K562 (cell line): ENCODE measurements around the gene ADIPOR2. TPM values are rescaled to one million over a fixed set of nuclear protein-coding genes. Genes with fewer than 3 reads are reported as not detected.
A peak's percentile ranks its signal among the peaks of the same experiment; 100 is the strongest.

Experiments
- ATAC-seq: fragments of 200-7000 bp; cut with Tn5 transposase; 3 replicates; pipeline ENCODE4 v1.9.1; 2020; ENCODE audit warnings: moderate library complexity
- BruUV-seq: library from RNA; stranded (reverse); fragments of 400-500 nt; replicated peaks from 2 replicates; lab custom pipeline; 2021; lab: Mats Ljungman, UMichigan
- CTCF ChIA-PET: fragments of 300-600 bp; formaldehyde crosslinking; extraction: SDS; loops from one replicate; lab custom pipeline; 2021; ENCODE audit warnings: low intra/inter-chr PET ratio; lab: Yijun Ruan, JAX
- POLR2A ChIA-PET: fragments of 300-600, 350-650 bp; sonication (Branson Sonifier 250); formaldehyde crosslinking; extraction: SDS; loops from one replicate; lab custom pipeline; 2021; ENCODE audit warnings: antibody characterized with exemption, inconsistent platforms; lab: Yijun Ruan, JAX
- DNase-seq, 4 experiments: peaks; one replicate each; pipeline versions ENCODE4 v3.0.0 to v3.0.0-alpha.2; 2011 to 2018; ENCODE audit warnings: low spot score in 3 of 4, mixed read lengths in 3 of 4; ENCODE audit errors: extremely low read depth in 1 of 4
- FAIRE-seq: peaks from 2 replicates; lab custom pipeline; 2011; peaks lifted over from hg19 to GRCh38; lab: Jason Lieb, UNC
- H2AFZ ChIP-seq: 2 replicates; pipeline ENCODE4 v1.6.0; 2011; ENCODE audit warnings: low read depth, low read length, control low read depth, inconsistent platforms
- H3K27ac ChIP-seq: fragments of 200-600 bp; 3 replicates; pipeline ENCODE4 v1.8.0; 2011; ENCODE audit warnings: low read depth, mild to moderate bottlenecking, control low read depth, inconsistent platforms, low read length, moderate library complexity, mixed read lengths; ENCODE audit errors: extremely low read depth
- H3K27me3 ChIP-seq, 2 experiments: fragments of 300-600 bp in 1 of 2; 2 replicates in 1 of 2; 3 replicates in 1 of 2; pipeline versions ENCODE4 v1.6.0 to v1.8.0; 2011; ENCODE audit warnings: inconsistent platforms in 2 of 2, low read length in 2 of 2, mild to moderate bottlenecking in 1 of 2, mixed read lengths in 1 of 2, moderate library complexity in 1 of 2; ENCODE audit not compliant: control insufficient read depth in 2 of 2, insufficient read depth in 2 of 2
- H3K36me3 ChIP-seq: fragments of 300-600 bp; 3 replicates; pipeline ENCODE4 v1.8.0; 2011; ENCODE audit warnings: mild to moderate bottlenecking, low read length, inconsistent platforms; ENCODE audit not compliant: control insufficient read depth, insufficient read depth
- H3K4me1 ChIP-seq, 2 experiments: fragments of 200-600 bp in 1 of 2; replicated peaks in 1 of 2; 2 replicates in 1 of 2; 3 replicates in 1 of 2; pipeline versions ENCODE4 v1.5.1 to v1.8.0; 2011; ENCODE audit warnings: inconsistent platforms in 2 of 2, low read length in 2 of 2, mild to moderate bottlenecking in 1 of 2, mixed read lengths in 1 of 2, moderate library complexity in 1 of 2; ENCODE audit not compliant: control insufficient read depth in 2 of 2, insufficient read depth in 2 of 2
- H3K4me2 ChIP-seq: 2 replicates; pipeline ENCODE4 v1.6.1; 2011; ENCODE audit warnings: low read length, control low read depth, inconsistent platforms, mixed read lengths; ENCODE audit not compliant: insufficient read depth
- H3K4me3 ChIP-seq: fragments of 200-600 bp; sonication (generic), shearing (Covaris generic); 2 replicates; pipeline ENCODE4 v1.5.1; 2016; ENCODE audit warnings: control low read depth, inconsistent platforms
- H3K79me2 ChIP-seq: fragments of 200-600 bp; 3 replicates; pipeline ENCODE4 v1.8.0; 2011; ENCODE audit warnings: low read length, inconsistent platforms; ENCODE audit not compliant: control insufficient read depth, insufficient read depth
- H3K9ac ChIP-seq, 2 experiments: 2 replicates each; pipeline versions ENCODE4 v1.6.0 to v1.6.1; 2011; ENCODE audit warnings: low read depth in 2 of 2, low read length in 2 of 2, control low read depth in 1 of 2, inconsistent platforms in 1 of 2, mild to moderate bottlenecking in 1 of 2, mixed read lengths in 1 of 2; ENCODE audit not compliant: insufficient read depth in 1 of 2
- H3K9me1 ChIP-seq: one replicate; pipeline ENCODE4 v1.6.0; 2011; ENCODE audit warnings: inconsistent platforms, mild to moderate bottlenecking, low read length, moderate library complexity; ENCODE audit not compliant: control insufficient read depth, insufficient read depth
- H3K9me3 ChIP-seq: replicated peaks from 2 replicates; pipeline ENCODE4 v1.5.1; 2011; ENCODE audit warnings: low read depth, low read length, inconsistent platforms; ENCODE audit not compliant: control insufficient read depth, insufficient read depth
- H4K20me1 ChIP-seq: replicated peaks from 2 replicates; pipeline ENCODE4 v1.6.1; 2011; ENCODE audit warnings: low read length, inconsistent platforms, mixed read lengths; ENCODE audit not compliant: control insufficient read depth, insufficient read depth
- BCOR ChIP-seq: fragments of 450-650 bp; IDR thresholded peaks from 2 replicates; pipeline ENCODE4 v1.6.1; 2016
- GATAD2A ChIP-seq: fragments of 450-650 bp; IDR thresholded peaks from 2 replicates; pipeline ENCODE4 v1.6.1; 2017
- KLF16 ChIP-seq: IDR thresholded peaks from 2 replicates; pipeline ENCODE4 v1.6.1; 2016; ENCODE audit warnings: antibody characterized with exemption
- MEIS2 ChIP-seq: fragments of 450-650 bp; IDR thresholded peaks from 2 replicates; pipeline ENCODE4 v1.6.1; 2014; ENCODE audit warnings: mild to moderate bottlenecking; ENCODE audit not compliant: partially characterized antibody
- ZNF121 ChIP-seq: sonication (generic); formaldehyde crosslinking; conservative IDR thresholded peaks from 2 replicates; pipeline ENCODE4 v1.8.0; 2022; ENCODE audit warnings: missing genetic modification reagents
- ZNF384 ChIP-seq: IDR thresholded peaks from 2 replicates; pipeline ENCODE4 v1.6.1; 2012; ENCODE audit warnings: low read depth, low read length, improper control_type of control experiment
- ZNF395 ChIP-seq: fragments of 200-800 bp; sonication (Bioruptor generic); IDR thresholded peaks from 2 replicates; pipeline ENCODE4 v1.6.1; 2017; ENCODE audit warnings: missing genetic modification characterization, missing compliant biosample characterization
- WGBS: fragments of 100-300 bp; shearing (Covaris generic); methylation state at CpG from one replicate; pipeline ENCODE4 v1.1.6; 2016; ENCODE audit warnings: low coverage, mixed read lengths; ENCODE audit not compliant: insufficient coverage; ENCODE audit errors: missing lambda C conversion rate; 5-methylcytosine and 5-hydroxymethylcytosine counted together
- in situ Hi-C: fragments of 300-500 bp; cut with MboI; formaldehyde crosslinking; loops from 4 replicates; pipeline ENCODE4 v1.15.0; 2018; ENCODE audit warnings: inconsistent platforms, mixed read lengths
- intact Hi-C: fragments of 100-400 bp; cut with micrococcal nuclease; formaldehyde crosslinking; loops from 2 replicates; pipeline ENCODE4 v1.14.2; 2022
- polyA plus RNA-seq, 8 experiments: library from polyadenylated mRNA; depleted of rRNA in 4 of 8; stranded (reverse) in 5 of 8; unstranded in 3 of 8; fragments of >200 nt; fragmentation: Nextera tagmentation in 2 of 8; fragmentation: Illumina TruSeq in 1 of 8; extraction: Ambion mirVana in 2 of 8; extraction: Trizol in 1 of 8; gene quantifications; 2 replicates each; pipeline versions ENCODE4 v1.2.1 to v1.2.3, GENCODE V29; 2011 to 2014; ENCODE audit warnings: inconsistent platforms in 1 of 8, missing spikeins in 1 of 8
- total RNA-seq, 7 experiments: library from RNA; depleted of rRNA in 6 of 7; stranded (reverse); fragments of >200 nt in 6 of 7; fragmentation: Illumina TruSeq in 2 of 7; extraction: Trizol in 2 of 7; gene quantifications; 2 replicates each; pipeline versions ENCODE4 v1.2.1 to v1.2.3, GENCODE V29; 2011 to 2021; ENCODE audit warnings: low replicate concordance in 1 of 7

The ADIPOR2 gene
- total and polyA plus RNA-seq, 9 of the 15 experiments (the other 6 are each of a cell fraction or from before 2014, with no cell fraction given) = 10.9 to 63.5 (median 46.0) TPM

- POLR2A ChIA-PET = interaction anchor here (0.7 to 1.5 kb wide), 2 partner anchors 13 to 1377 kb away, joined by 3 to 5 read pairs; partner anchors contain the start of gene ADIPOR2
- intact Hi-C loops = no loop called here
- Histone ChIP-seq H3K4me2 (no peak overlapping the region), H4K20me1 (0 out of 2 replicates have a peak, but pooled peaks cover 4% of the 10 kb centered on the region), H3K36me3 (peaks cover 7% of the 10 kb centered on the region; the same call in 2 of the 3 replicates), H3K27me3 (no peaks in the 10 kb centered on the region), H3K4me1 (peaks cover 3 to 11% of the 10 kb centered on the region in 2 experiments; a peak in 3 of 5 replicates), H3K4me3 (no peak overlapping the region), H3K9ac (no peak overlapping the region), H3K79me2 (peaks cover 99% of the 10 kb centered on the region), H3K9me3 (peaks cover 3% of the 10 kb centered on the region; the same call in 1 of the 2 replicates), H3K27ac (no peak overlapping the region), H2AFZ (no peak overlapping the region), H3K9me1 (no peaks in the 10 kb centered on the region)
- WGBS = 50% methylated on average over 2 of the region's 3 CpGs
- in situ Hi-C loops = no loop called here
- BruUV-seq = no TSS peak
- ATAC-seq (no peak), DNase-seq (no peak), FAIRE-seq (peak; percentile 57)
- no peak for TF ChIP-seq ZNF395 (CRISPR knock-in tag)
- peak; percentile 21; the same call in 1 of the 2 replicates for TF ChIP-seq ZNF384
- TF ChIP-seq MEIS2 = peak; percentile 30
- TF ChIP-seq KLF16 = no peak
- TF ChIP-seq BCOR = 0 out of 2 replicates have a peak, but pooled peaks have one; percentile 18
- TF ChIP-seq GATAD2A = no peak
- peak; percentile 75; the same call in 1 of the 2 replicates for TF ChIP-seq ZNF121 (CRISPR knock-in tag)
- CTCF ChIA-PET = no interaction called here
These were observed 13.2 kb downstream of the ADIPOR2 start for GRCh38 chr12:1703771-1704722.
